HG03064 (cell line): ENCODE measurements around the gene PRRC2B.
"Not testable (repeated sequence)": the region's sequence is repeated elsewhere in the genome, so short reads cannot be mapped to it uniquely, and the experiment has no call there.

Source experiments
- ATAC-seq: cut with Tn5 transposase; IDR thresholded peaks from one replicate; pipeline ENCODE4 v1.9.1; 2021; ENCODE audit warnings: low read depth; ENCODE audit not compliant: unreplicated experiment

PRRC2B gene

DNA sequence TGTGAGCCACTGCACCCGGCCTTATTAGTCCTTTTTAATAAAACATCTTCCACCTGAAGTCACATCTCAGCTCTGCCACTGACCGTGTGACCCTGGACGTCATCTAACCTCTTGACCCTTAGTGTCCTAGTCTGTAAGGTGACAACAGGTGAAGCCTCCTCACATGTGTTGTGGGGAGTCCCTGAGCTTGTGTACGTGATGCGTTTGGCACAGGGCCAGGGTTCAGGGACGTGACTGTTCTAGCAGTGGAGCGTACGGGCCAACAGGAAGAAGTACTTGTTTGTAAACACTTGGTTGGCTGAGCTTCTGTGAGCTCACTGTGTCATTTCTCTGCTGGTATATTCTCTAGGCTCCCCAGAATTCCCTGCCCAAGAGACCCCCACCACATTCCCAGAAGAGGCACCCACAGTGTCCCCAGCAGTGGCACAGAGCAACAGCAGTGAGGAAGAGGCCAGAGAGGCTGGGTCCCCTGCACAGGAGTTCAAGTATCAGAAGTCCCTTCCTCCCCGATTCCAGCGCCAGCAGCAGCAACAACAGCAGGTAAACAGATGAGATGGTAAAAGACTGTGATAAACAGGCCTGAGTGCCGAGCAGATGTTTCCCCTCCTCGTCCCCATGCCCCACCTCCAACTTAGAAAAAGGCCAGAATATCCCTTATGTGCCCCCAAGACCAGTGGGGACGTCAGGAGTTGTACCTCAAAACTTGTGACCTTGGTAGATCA lies 73.5 kb downstream of the PRRC2B start:
- ATAC-seq, result no peak

- ATAC-seq, result no peak
Measured at GRCh38 chr9:131468031-131468430, 74.1 kb downstream of the PRRC2B start.

DNA sequence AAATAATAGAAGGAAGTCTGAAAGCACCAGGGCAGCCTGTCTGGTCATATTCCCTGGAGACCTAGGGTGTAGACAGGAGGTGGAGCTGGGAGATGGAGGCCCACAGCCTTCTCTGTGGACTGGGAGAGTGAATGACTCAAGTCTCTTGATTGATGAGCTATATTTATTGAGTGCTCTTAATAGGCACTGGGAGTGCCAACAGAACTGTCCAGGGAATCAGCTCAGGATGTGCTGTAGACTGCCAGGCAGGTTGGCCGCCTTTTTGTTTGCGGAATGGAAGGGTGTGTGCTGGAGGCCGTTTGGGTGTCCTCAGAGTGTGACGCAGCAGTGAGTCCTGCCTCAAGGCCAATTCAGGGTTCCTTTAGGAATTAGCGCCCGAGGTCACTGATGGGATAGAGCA lies 75.5 kb downstream of the PRRC2B start:
- ATAC-seq, result no peak

DNA sequence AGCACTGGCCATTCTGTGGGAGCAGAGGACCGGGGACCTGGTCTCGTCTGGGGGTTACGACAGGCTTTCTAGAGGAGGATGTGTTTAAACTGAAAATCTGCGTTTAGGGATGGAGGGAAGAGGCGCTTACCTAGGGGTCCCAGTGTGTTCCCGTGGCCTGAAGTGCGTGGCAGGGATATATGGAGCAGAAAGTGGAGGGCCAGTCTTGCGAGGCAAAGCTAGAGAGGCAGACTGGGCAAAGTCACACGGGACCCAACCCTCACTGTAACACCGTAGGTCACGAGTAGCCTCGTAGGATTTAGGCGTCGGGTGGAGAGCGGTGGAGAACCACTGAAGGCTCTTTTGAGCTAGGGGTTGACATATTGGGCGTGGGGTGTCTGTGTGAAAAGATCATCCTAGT lies 76.1 kb downstream of the PRRC2B start:
- ATAC-seq, result no peak

GRCh38 chr9:131470581-131470991 lies 76.7 kb downstream of the PRRC2B start:
- ATAC-seq, result no peak

DNA sequence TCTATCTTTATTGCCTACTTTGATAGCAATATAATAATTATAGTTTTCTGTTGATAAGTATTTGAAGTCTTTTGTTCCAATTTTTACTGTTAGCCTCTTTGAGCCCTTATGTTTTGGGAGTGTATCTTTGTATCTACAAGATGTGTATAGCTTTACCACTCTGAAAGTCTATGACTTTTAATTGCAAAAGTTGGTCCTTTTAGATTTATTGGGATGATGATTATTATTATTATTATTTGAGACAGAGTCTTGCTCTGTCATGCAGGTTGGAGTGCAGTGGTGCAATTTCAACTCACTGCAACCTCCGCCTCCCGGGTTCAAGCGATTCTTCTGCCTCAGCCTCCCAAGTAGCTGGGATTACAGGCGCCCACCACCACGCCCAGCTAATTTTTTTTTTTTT lies 78.2 kb downstream of the PRRC2B start:
- ATAC-seq, result not testable (repeated sequence)

DNA sequence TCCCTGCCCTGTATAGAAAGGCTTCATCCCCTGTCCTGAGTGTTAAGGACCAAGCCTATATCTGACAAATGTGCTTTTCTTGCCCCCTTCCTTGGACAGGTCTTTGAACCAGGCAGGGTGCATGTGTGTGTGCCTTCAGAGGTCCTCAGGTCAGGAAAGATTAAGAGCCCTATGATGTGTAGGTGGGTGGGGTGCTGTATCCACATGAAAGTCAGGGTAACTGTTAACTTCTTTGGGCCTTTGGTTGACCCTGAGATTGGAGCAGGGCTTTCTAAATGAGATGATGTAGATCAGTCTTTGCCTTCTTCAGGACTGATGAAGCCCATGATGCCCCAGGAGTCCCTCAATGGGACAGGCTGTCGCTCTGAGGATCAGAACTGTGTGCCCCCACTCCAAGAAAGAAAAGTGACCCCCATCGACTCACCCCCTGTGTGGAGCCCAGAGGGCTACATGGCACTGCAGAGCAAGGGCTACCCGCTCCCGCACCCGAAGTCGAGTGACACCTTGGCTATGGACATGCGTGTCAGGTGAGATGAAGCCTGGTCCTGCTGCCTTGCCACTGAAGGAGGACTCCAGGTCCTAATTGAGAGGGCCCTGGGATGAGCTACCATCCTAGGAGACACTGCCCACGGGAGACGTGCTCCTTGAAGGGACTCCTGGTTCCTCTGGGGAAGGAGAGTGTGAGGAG lies 79.5 kb downstream of the PRRC2B start:
- no peak for ATAC-seq

DNA sequence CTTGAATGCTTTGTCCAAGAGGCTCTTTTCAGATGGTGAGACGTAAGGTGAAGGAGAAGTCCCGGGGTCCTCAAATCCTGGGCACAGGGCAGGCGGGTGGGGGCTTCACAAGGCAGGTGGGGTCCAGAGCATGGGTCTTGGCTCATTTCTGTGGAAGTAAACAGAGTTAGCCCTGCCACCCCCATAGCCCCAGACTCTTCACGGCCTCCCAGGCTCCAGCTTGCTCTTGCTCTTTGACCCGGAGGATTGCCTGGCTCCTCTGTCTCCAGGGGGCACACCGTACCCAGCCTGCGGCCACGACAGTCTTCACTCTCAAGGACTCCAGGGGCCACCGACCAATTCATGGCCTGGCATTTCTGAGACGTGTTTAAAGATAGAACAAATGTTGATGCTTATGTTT lies 80.0 kb downstream of the PRRC2B start:
- no peak for ATAC-seq

GRCh38 chr9:131474711-131475110 lies 80.8 kb downstream of the PRRC2B start:
- no peak for ATAC-seq

- ATAC-seq, result no peak
Measured at GRCh38 chr9:131475111-131475955, 81.4 kb downstream of the PRRC2B start.

DNA sequence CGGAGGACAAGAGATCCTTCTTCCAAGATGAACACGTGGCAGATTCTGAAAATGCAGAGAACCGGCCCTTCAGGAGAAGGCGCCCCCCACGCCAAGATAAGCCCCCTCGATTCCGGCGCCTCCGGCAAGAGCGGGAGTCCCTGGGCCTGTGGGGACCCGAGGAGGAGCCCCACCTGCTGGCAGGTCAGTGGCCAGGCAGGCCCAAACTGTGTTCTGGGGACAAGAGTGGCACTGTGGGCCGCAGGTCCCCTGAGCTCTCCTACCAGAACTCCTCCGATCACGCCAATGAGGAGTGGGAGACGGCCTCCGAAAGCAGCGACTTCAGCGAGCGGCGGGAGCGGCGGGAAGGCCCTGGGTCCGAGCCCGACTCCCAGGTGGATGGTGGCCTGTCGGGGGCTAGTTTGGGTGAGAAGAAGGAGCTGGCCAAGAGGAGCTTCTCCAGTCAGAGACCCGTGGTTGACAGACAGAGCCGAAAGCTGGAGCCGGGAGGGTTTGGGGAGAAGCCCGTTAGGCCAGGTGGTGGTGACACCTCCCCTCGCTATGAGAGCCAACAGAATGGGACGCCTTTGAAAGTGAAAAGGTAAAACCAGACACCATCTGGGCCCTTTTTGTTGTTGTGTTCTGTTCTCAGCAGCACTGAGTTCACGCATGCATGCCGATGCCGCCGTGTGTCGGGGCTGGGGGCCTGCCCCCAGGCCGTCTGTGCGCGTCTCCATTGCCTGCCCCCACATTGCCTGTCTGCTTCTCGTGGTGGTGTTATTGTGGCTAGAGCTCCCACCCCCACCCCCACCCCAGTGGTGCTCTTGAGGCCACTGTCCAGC lies 82.3 kb downstream of the PRRC2B start:
- no peak for ATAC-seq

DNA sequence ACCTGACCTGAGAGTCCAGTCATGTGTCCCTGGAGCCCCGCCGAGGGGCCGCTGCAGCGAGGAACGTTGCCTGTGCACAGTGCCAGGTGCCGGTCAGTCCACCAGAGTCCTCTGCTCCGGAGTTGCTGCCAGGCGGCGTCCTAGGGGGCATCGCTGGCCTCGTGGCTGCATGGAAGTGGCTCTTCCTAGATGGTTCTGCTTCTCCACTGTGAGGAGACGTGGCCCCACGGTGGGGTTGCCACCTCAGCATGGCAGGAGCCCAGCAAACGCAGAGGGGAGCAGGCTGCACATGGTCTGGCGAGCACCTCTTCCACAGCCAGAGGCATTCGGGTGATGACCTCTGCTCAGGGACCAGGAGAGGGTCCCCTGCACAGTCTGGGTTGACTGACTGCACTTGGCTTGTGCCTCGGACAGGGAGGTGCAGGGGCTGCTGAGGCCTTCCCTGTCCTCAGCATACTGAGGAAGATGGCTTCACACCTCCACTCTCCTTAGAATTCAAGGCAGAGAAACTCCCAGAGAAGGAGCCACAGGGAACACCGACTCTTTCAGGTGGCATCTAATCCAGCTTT lies 83.0 kb downstream of the PRRC2B start:
- ATAC-seq, result no peak

- no peak for ATAC-seq
Measured at GRCh38 chr9:131477367-131477766, 83.5 kb downstream of the PRRC2B start.

DNA sequence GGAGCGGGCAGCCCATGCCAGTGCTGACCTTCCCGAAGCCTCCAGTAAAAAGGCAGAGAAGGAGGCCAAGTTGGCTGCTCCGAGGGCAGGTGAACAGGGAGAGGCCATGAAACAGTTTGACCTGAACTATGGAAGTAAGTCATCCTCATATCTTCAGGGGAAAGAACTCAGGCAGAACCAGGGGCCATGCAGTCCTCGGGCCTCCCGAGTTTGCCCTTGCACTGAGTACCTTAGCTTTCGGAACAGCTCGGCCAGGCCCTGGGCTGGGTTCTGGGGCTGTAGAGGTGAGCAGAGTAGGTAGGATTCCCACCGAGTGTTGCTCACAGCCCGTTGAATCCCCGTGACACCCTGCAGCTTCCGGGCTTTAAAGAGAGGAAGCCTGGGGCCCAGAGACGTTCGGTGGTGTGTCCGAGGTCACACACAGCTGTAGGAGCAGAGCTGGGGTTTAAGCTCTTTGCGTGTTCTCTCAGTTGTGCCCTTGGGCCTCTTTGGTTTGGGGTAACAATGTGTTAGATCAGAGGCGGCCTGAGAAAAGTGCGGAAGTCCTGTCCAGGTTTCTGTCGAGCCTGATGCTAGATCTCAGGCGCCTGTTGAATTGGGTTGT lies 84.0 kb downstream of the PRRC2B start:
- ATAC-seq, result no peak

GRCh38 chr9:131478421-131478868 lies 84.6 kb downstream of the PRRC2B start:
- no peak for ATAC-seq

GRCh38 chr9:131478911-131479310 lies 85.0 kb downstream of the PRRC2B start:
- no peak for ATAC-seq

- no peak for ATAC-seq
Measured at GRCh38 chr9:131480258-131480657, 86.4 kb downstream of the PRRC2B start.

DNA sequence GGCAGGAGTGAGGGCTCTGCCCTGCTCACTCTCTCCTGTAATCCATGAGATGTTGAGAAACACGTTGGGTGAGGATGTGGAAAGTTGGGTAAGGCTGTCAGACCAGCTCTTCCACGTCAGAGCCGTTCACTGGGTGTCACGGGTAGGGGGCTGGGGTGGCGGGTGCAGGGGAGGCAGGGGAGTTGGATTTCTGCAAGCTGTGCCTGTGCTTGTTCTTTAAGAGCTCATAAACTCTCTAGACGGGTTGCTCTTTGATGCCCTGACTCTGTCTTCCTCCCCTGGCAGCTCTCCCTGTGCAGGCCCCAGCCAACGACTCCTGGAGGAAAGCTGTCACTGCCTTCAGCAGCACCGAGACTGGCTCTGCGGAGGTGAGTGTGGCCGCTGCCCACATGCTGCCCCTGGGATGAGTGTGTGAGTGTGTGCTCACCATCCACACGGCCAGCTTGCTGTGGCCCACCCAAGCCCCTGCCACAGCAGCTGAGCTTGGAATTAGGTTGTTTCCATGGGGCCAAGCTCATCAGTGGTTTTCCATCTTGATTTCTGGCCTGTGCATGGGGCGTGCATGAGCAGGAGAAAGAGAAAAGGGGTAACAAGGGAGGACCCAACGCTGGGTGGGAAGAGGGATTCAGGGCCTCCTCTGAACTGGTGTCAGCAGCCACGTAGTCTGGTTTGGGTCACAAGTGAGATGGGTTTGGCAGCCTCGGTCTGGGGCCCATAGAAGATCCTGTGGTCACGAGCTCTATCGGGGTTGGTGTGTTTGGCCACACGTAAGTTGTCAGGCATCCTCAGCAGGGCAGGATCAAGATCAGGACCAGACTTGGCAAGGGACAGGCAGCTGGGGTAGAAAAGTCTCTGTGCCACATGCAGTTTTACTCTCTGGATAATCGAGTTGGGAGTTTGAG lies 87.8 kb downstream of the PRRC2B start:
- ATAC-seq, result no peak
